Suprapubic skin (tissue), 4 donors: ENCODE data around the gene RNPEP. TPM values are rescaled to one million over a fixed set of nuclear protein-coding genes. Genes with fewer than 3 reads are reported as not detected.

ENCODE experiments used
- DNase-seq, 2 donors: peaks; one replicate each; pipeline ENCODE4 v3.0.0-alpha.2; 2019; ENCODE audit warnings: low spot score in 2 of 2
- H3K27ac ChIP-seq: fragments of 200-600 bp; sonication (generic); one replicate; pipeline ENCODE4 v1.5.1; 2019
- H3K27me3 ChIP-seq: fragments of 200-600 bp; sonication (generic); one replicate; pipeline ENCODE4 v1.5.1; 2019
- H3K36me3 ChIP-seq: fragments of 200-600 bp; sonication (generic); one replicate; pipeline ENCODE4 v1.5.1; 2019
- H3K4me1 ChIP-seq: fragments of 200-600 bp; sonication (generic); one replicate; pipeline ENCODE4 v1.5.1; 2019
- H3K4me3 ChIP-seq: fragments of 200-600 bp; sonication (generic); one replicate; pipeline ENCODE4 v1.5.1; 2019; ENCODE audit warnings: mild to moderate bottlenecking
- H3K9me3 ChIP-seq: fragments of 200-600 bp; sonication (generic); one replicate; pipeline ENCODE4 v1.5.1; 2019
- CTCF ChIP-seq, 2 donors: fragments of 200-600 bp in 1 of 2; fragments of 450-650 bp in 1 of 2; sonication (generic) in 1 of 2; IDR thresholded peaks; one replicate each; pipeline ENCODE4 v1.5.1; 2016 to 2019; ENCODE audit warnings: antibody characterized with exemption in 2 of 2, mild to moderate bottlenecking in 1 of 2, moderate library complexity in 1 of 2
- EP300 ChIP-seq: sonication (generic); formaldehyde crosslinking; IDR thresholded peaks from one replicate; pipeline ENCODE4 v1.6.1; 2017; ENCODE audit warnings: antibody characterized with exemption
- POLR2A ChIP-seq, 2 donors: fragments of 450-650 bp; IDR thresholded peaks; one replicate each; pipeline ENCODE4 v1.6.1; 2017; ENCODE audit warnings: antibody characterized with exemption in 2 of 2, mild to moderate bottlenecking in 2 of 2, moderate library complexity in 2 of 2
- POLR2AphosphoS5 ChIP-seq, 3 donors: sonication (generic); formaldehyde crosslinking; IDR thresholded peaks; one replicate each; pipeline ENCODE4 v1.6.1; 2017; ENCODE audit warnings: antibody characterized with exemption in 3 of 3
- WGBS: methylation state at CpG from one replicate; pipeline ENCODE4 v1.1.5; 2018; 5-methylcytosine and 5-hydroxymethylcytosine counted together
- total RNA-seq, 4 donors: library from RNA; depleted of rRNA; stranded (reverse); fragments of >200 nt; gene quantifications; one replicate each; pipeline ENCODE4 v1.1.0, GENCODE V29; 2016

RNPEP gene
- total RNA-seq, 4 donors from 2014 or later, result 53.3 to 107 (median 74.1) TPM

- H3K4me3 ChIP-seq, result no peak overlapping the region
- H3K4me1 ChIP-seq, result peaks cover 49% of the 10 kb centered on the region
- H3K36me3 ChIP-seq, result peaks cover 17% of the 10 kb centered on the region
- 42% methylated on average over 2 of the region's 2 CpGs for WGBS
- H3K27ac ChIP-seq, result no peak overlapping the region
- no peaks in the 10 kb centered on the region for H3K27me3 ChIP-seq
- H3K9me3 ChIP-seq, result no peaks in the 10 kb centered on the region
- no peak for DNase-seq
- TF ChIP-seq POLR2AphosphoS5 (IDR thresholded peaks at IDR 0.05) (no peak), POLR2A (IDR thresholded peaks at IDR 0.05) (no peak), EP300 (no peak)
These were observed 2.9 kb downstream of the RNPEP start for GRCh38 chr1:201985355-201985754.

- DNase-seq, result no peak
- Histone ChIP-seq H3K36me3 (peaks cover 44% of the 10 kb centered on the region), H3K27ac (no peak overlapping the region), H3K4me3 (no peak overlapping the region), H3K27me3 (no peaks in the 10 kb centered on the region), H3K9me3 (no peaks in the 10 kb centered on the region), H3K4me1 (peaks cover 38% of the 10 kb centered on the region)
- no peak for TF ChIP-seq POLR2AphosphoS5 (IDR thresholded peaks at IDR 0.05)
- no peak for TF ChIP-seq EP300
- no peak for TF ChIP-seq CTCF (IDR thresholded peaks at IDR 0.05)
- WGBS, result 56% methylated on average over 6 of the region's 7 CpGs
These were observed 6.2 kb downstream of the RNPEP start for GRCh38 chr1:201988601-201989000.

GRCh38 chr1:201989354-201990128 is 7.1 kb downstream of the RNPEP start:
- Histone ChIP-seq H3K9me3 (no peaks in the 10 kb centered on the region), H3K27me3 (no peaks in the 10 kb centered on the region), H3K4me1 (peaks cover 33% of the 10 kb centered on the region), H3K4me3 (no peak overlapping the region), H3K27ac (no peak overlapping the region), H3K36me3 (peaks cover 52% of the 10 kb centered on the region)
- peak in 1 of 2 donors; percentile 45 for DNase-seq
- TF ChIP-seq POLR2AphosphoS5 (IDR thresholded peaks at IDR 0.05), result no peak
- no peak for TF ChIP-seq CTCF (IDR thresholded peaks at IDR 0.05)
- TF ChIP-seq EP300, result no peak
- no peak for TF ChIP-seq POLR2A (IDR thresholded peaks at IDR 0.05)
- 69% methylated on average over 9 of the region's 10 CpGs for WGBS

- peaks cover 55% of the 10 kb centered on the region for H3K36me3 ChIP-seq
- H3K4me1 ChIP-seq, result peaks cover 30% of the 10 kb centered on the region
- TF ChIP-seq POLR2AphosphoS5 (IDR thresholded peaks at IDR 0.05) (no peak), CTCF (IDR thresholded peaks at IDR 0.05) (no peak), POLR2A (IDR thresholded peaks at IDR 0.05) (no peak), EP300 (no peak)
- H3K27ac ChIP-seq, result no peak overlapping the region
- peak in 1 of 2 donors; percentile 38 for DNase-seq
- no peaks in the 10 kb centered on the region for H3K9me3 ChIP-seq
- H3K4me3 ChIP-seq, result no peak overlapping the region
- no peaks in the 10 kb centered on the region for H3K27me3 ChIP-seq
- 58% methylated on average over 6 of the region's 6 CpGs for WGBS
These were observed 8.0 kb downstream of the RNPEP start for GRCh38 chr1:201990427-201990826.

GRCh38 chr1:201999625-202000238 is 17.3 kb downstream of the RNPEP start:
- peaks cover 86% of the 10 kb centered on the region for H3K36me3 ChIP-seq
- no peaks in the 10 kb centered on the region for H3K4me1 ChIP-seq
- no peak overlapping the region for H3K27ac ChIP-seq
- H3K27me3 ChIP-seq, result no peaks in the 10 kb centered on the region
- DNase-seq, result no peak
- no peaks in the 10 kb centered on the region for H3K9me3 ChIP-seq
- 50% methylated on average over 15 of the region's 16 CpGs for WGBS
- no peak overlapping the region for H3K4me3 ChIP-seq
- TF ChIP-seq CTCF (IDR thresholded peaks at IDR 0.05) (peak; percentile 17 to 75), POLR2AphosphoS5 (IDR thresholded peaks at IDR 0.05) (no peak), EP300 (no peak)
